Endothelial cell of umbilical vein (primary cell): ENCODE measurements around the gene NKX6-2. TPM values are rescaled to one million over a fixed set of nuclear protein-coding genes. Genes with fewer than 3 reads are reported as not detected.

Source experiments
- BruUV-seq: library from RNA; stranded (reverse); fragments of 400-500 nt; replicated peaks from 2 replicates; lab custom pipeline; 2021; lab: Mats Ljungman, UMichigan
- CTCF ChIA-PET: fragments of 300-600, 350-600 bp; sonication (Branson Sonifier 250); formaldehyde crosslinking; loops from one replicate; lab custom pipeline; 2021; ENCODE audit warnings: antibody characterized with exemption, inconsistent platforms; lab: Charles Lee
- POLR2A ChIA-PET: fragments of 300-600, 350-600 bp; sonication (Branson Sonifier 250); formaldehyde crosslinking; loops from one replicate; lab custom pipeline; 2021; ENCODE audit warnings: antibody characterized with exemption, inconsistent platforms; lab: Charles Lee
- DNase-seq: peaks from one replicate; pipeline ENCODE4 v3.0.0-alpha.2; 2011; ENCODE audit warnings: low read depth, low spot score
- FAIRE-seq: peaks from 2 replicates; lab custom pipeline; 2011; peaks lifted over from hg19 to GRCh38; lab: Jason Lieb, UNC
- H2AFZ ChIP-seq: 2 replicates; pipeline ENCODE4 v1.6.0; 2012; ENCODE audit warnings: low read depth, low read length, control low read depth, inconsistent platforms
- H3K27ac ChIP-seq: 2 replicates; pipeline ENCODE4 v1.5.1; 2011; ENCODE audit warnings: low read depth, mild to moderate bottlenecking, control low read depth, low read length, moderate library complexity; ENCODE audit not compliant: insufficient read depth
- H3K27me3 ChIP-seq, 2 experiments: 2 replicates each; pipeline versions ENCODE4 v1.6.0 to v1.6.1; 2011; ENCODE audit warnings: low read length in 2 of 2, mixed read lengths in 1 of 2; ENCODE audit not compliant: control insufficient read depth in 2 of 2, insufficient read depth in 2 of 2
- H3K36me3 ChIP-seq, 2 experiments: 2 replicates in 1 of 2; 3 replicates in 1 of 2; pipeline ENCODE4 v1.5.1; 2011; ENCODE audit warnings: low read length in 2 of 2, mild to moderate bottlenecking in 1 of 2, moderate library complexity in 1 of 2; ENCODE audit not compliant: control insufficient read depth in 2 of 2, insufficient read depth in 2 of 2; ENCODE audit errors: extremely low read depth in 1 of 2
- H3K4me1 ChIP-seq: 3 replicates; pipeline ENCODE4 v1.5.1; 2011; ENCODE audit warnings: mild to moderate bottlenecking, low read length; ENCODE audit not compliant: control insufficient read depth, insufficient read depth; ENCODE audit errors: extremely low read depth
- H3K4me2 ChIP-seq: 2 replicates; pipeline ENCODE4 v1.6.1; 2011; ENCODE audit warnings: low read length, control low read depth, mixed read lengths; ENCODE audit not compliant: insufficient read depth
- H3K4me3 ChIP-seq, 3 experiments: fragments of 200-600 bp in 1 of 3; sonication (generic), shearing (Covaris generic) in 1 of 3; replicated peaks in 1 of 3; 2 replicates each; pipeline ENCODE4 v1.5.1; 2011 to 2016; ENCODE audit warnings: control low read depth in 3 of 3, low read length in 3 of 3, mild to moderate bottlenecking in 2 of 3, inconsistent platforms in 1 of 3, low read depth in 1 of 3, moderate library complexity in 1 of 3; ENCODE audit not compliant: insufficient read depth in 1 of 3
- H3K79me2 ChIP-seq: 2 replicates; pipeline ENCODE4 v1.6.0; 2012; ENCODE audit warnings: low read length, inconsistent platforms; ENCODE audit not compliant: control insufficient read depth, insufficient read depth
- H3K9ac ChIP-seq: replicated peaks from 2 replicates; pipeline ENCODE3; 2011; ENCODE audit warnings: low read length, control low read depth; ENCODE audit not compliant: insufficient read depth; ENCODE audit errors: extremely low read depth
- H3K9me1 ChIP-seq: replicated peaks from 3 replicates; pipeline ENCODE4 v1.6.0; 2011; ENCODE audit warnings: mild to moderate bottlenecking, low read length; ENCODE audit not compliant: control insufficient read depth, insufficient read depth; ENCODE audit errors: extremely low read depth
- H3K9me3 ChIP-seq: replicated peaks from 2 replicates; pipeline ENCODE4 v1.5.1; 2012; ENCODE audit warnings: low read length, inconsistent platforms; ENCODE audit not compliant: control insufficient read depth, insufficient read depth
- H4K20me1 ChIP-seq: replicated peaks from 2 replicates; pipeline ENCODE3; 2011; ENCODE audit warnings: mild to moderate bottlenecking, low read length; ENCODE audit not compliant: control insufficient read depth, insufficient read depth; ENCODE audit errors: extremely low read depth
- EZH2 ChIP-seq: IDR thresholded peaks from 2 replicates; pipeline ENCODE4 v1.6.1; 2012; ENCODE audit warnings: borderline replicate concordance, low read depth, mild to moderate bottlenecking, moderate library complexity, low read length, inconsistent platforms; ENCODE audit not compliant: severe bottlenecking
- FOS ChIP-seq: IDR thresholded peaks from 2 replicates; pipeline ENCODE4 v1.6.1; 2011; ENCODE audit warnings: mild to moderate bottlenecking, low read length, moderate library complexity, borderline replicate concordance; ENCODE audit not compliant: insufficient read depth
- GATA2 ChIP-seq: IDR thresholded peaks from 2 replicates; pipeline ENCODE4 v1.7.0; 2011; ENCODE audit warnings: low read depth, mild to moderate bottlenecking, moderate library complexity, mixed read lengths, low read length; ENCODE audit not compliant: insufficient read length, insufficient read depth
- JUN ChIP-seq: IDR thresholded peaks from 2 replicates; pipeline ENCODE4 v1.6.1; 2011; ENCODE audit warnings: borderline replicate concordance, low read depth; ENCODE audit not compliant: insufficient read length, insufficient read depth
- MYC ChIP-seq: IDR thresholded peaks from one replicate; pipeline ENCODE4 v1.6.1; 2011; ENCODE audit warnings: mild to moderate bottlenecking, low read depth, low read length
- POLR2A ChIP-seq: IDR thresholded peaks from 2 replicates; pipeline ENCODE4 v1.6.1; 2012; ENCODE audit warnings: low read depth, mild to moderate bottlenecking, control low read depth, low read length
- POLR2AphosphoS5 ChIP-seq: IDR thresholded peaks from 2 replicates; pipeline ENCODE4 v1.6.1; 2012; ENCODE audit warnings: low read depth, mild to moderate bottlenecking, control low read depth, low read length, moderate library complexity; ENCODE audit not compliant: insufficient read depth
- dilution Hi-C: fragments of 300-500 bp; cut with MboI; formaldehyde crosslinking; loops from one replicate; pipeline ENCODE4 v1.15.0; 2019; ENCODE audit warnings: low sequenced_read_pairs; ENCODE audit not compliant: extremely low pct_ligation_motif_present
- intact Hi-C: fragments of 100-400 bp; cut with micrococcal nuclease; formaldehyde crosslinking; loops from one replicate; pipeline ENCODE4 v1.10.0; 2022
- polyA plus RNA-seq, 4 experiments: library from polyadenylated mRNA; depleted of rRNA in 3 of 4; stranded (reverse) in 3 of 4; unstranded in 1 of 4; fragments of >200 nt; gene quantifications; 2 replicates each; pipeline versions ENCODE4 v1.2.1 to v1.2.3, GENCODE V29; 2011 to 2012; ENCODE audit warnings: missing spikeins in 1 of 4
- total RNA-seq: library from RNA; stranded (reverse); gene quantifications from 2 replicates; pipeline ENCODE4 v1.2.3, GENCODE V29; 2021
- TF ChIP-seq, protein P1 (sequence below), 2 donors: IDR thresholded peaks; 1 replicate in 1 of 2; 2 replicates in 1 of 2; pipeline ENCODE4 v1.5.1; 2011; ENCODE audit warnings: low read length in 2 of 2, mild to moderate bottlenecking in 2 of 2, moderate library complexity in 2 of 2, control low read depth in 1 of 2, inconsistent platforms in 1 of 2, low read depth in 1 of 2; ENCODE audit not compliant: insufficient read depth in 1 of 2; ENCODE audit errors: extremely low read depth in 1 of 2
- TF ChIP-seq, protein P2 (sequence below): IDR thresholded peaks from 2 replicates; pipeline ENCODE4 v1.6.1; 2011; ENCODE audit not compliant: insufficient read depth, insufficient read length

NKX6-2 gene
- total and polyA plus RNA-seq, 2 donors (not counting 3 experiments of a cell fraction or from before 2014, with no cell fraction given): not detected

DNA sequence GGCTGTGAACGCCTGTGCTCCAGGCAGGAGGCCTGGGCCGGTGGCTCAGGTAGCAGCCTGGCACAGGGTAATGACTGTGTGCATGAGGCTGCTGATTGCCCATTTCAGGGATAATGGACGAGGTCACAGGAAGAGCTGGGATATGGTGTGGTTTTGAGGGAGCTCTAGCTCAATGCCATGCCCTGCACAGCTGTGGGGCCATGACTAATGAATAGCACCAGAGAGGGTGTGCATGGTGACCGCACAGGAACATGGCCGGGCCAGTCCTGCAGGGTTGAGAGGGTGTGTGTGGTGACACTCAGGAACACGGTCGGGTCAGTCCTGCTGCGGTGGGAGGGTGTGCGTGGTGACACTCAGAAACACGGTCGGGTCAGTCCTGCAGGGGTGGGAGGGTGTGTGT is 21.8 kb downstream of the NKX6-2 start:
- H2AFZ ChIP-seq: no peak overlapping the region
- no peaks in the 10 kb centered on the region for H3K36me3 ChIP-seq
- no peaks in the 10 kb centered on the region for H3K79me2 ChIP-seq
- dilution Hi-C loops: no loop called here
- H3K9ac ChIP-seq: no peak overlapping the region
- no peak overlapping the region for H3K4me3 ChIP-seq
- POLR2A ChIA-PET: no interaction called here
- no peaks in the 10 kb centered on the region for H3K9me3 ChIP-seq
- H4K20me1 ChIP-seq: no peaks in the 10 kb centered on the region
- BruUV-seq: no TSS peak
- no peaks in the 10 kb centered on the region for H3K9me1 ChIP-seq
- TF ChIP-seq MYC: no peak
- TF ChIP-seq POLR2A: no peak
- intact Hi-C loops: no loop called here
- CTCF ChIA-PET: no interaction called here
- DNase-seq: no peak
- no peak for FAIRE-seq
- no peak overlapping the region for H3K27ac ChIP-seq
- H3K4me2 ChIP-seq: no peak overlapping the region
- H3K27me3 ChIP-seq: no peaks in the 10 kb centered on the region
- H3K4me1 ChIP-seq: no peaks in the 10 kb centered on the region

DNA sequence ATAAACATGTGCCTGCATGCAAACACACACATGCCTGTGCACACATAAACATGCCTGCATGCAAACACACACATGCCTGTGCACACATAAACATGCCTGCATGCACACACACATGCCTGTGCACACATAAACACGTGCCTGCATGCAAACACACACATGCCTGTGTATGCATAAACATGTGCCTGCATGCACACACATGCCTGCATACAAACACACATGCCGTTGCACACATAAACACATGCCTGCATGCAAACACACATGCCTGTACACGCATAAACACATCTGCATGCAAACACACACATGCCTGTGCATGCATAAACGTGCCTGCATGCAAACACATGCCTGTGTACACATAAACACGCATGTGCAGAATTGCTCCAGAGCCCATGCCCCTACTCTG is 22.4 kb downstream of the NKX6-2 start:
- intact Hi-C loops: no loop called here

More for the DNA sequence above, 22.4 kb downstream of the NKX6-2 start:
- BruUV-seq: no TSS peak
- Histone ChIP-seq H3K9me1 (no peaks in the 10 kb centered on the region), H3K27ac (no peak overlapping the region), H4K20me1 (no peaks in the 10 kb centered on the region), H2AFZ (no peak overlapping the region), H3K27me3 (no peaks in the 10 kb centered on the region), H3K4me3 (no peak overlapping the region), H3K36me3 (no peaks in the 10 kb centered on the region), H3K9ac (no peak overlapping the region), H3K9me3 (no peaks in the 10 kb centered on the region), H3K79me2 (no peaks in the 10 kb centered on the region), H3K4me1 (no peaks in the 10 kb centered on the region), H3K4me2 (no peak overlapping the region)
- dilution Hi-C loops: no loop called here
- CTCF ChIA-PET: no interaction called here
- DNase-seq (no peak), FAIRE-seq (no peak)
- TF ChIP-seq, protein P1, sequence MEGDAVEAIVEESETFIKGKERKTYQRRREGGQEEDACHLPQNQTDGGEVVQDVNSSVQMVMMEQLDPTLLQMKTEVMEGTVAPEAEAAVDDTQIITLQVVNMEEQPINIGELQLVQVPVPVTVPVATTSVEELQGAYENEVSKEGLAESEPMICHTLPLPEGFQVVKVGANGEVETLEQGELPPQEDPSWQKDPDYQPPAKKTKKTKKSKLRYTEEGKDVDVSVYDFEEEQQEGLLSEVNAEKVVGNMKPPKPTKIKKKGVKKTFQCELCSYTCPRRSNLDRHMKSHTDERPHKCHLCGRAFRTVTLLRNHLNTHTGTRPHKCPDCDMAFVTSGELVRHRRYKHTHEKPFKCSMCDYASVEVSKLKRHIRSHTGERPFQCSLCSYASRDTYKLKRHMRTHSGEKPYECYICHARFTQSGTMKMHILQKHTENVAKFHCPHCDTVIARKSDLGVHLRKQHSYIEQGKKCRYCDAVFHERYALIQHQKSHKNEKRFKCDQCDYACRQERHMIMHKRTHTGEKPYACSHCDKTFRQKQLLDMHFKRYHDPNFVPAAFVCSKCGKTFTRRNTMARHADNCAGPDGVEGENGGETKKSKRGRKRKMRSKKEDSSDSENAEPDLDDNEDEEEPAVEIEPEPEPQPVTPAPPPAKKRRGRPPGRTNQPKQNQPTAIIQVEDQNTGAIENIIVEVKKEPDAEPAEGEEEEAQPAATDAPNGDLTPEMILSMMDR (IDR thresholded peaks at IDR 0.05; ENCODE audit: extremely low read depth in 1 of 2, insufficient read depth in 1 of 2, low read depth in 1 of 2, low read length in 2 of 2): no peak
- TF ChIP-seq FOS: no peak
- no peak for TF ChIP-seq MYC
- no peak for TF ChIP-seq GATA2
- TF ChIP-seq, protein P2, sequence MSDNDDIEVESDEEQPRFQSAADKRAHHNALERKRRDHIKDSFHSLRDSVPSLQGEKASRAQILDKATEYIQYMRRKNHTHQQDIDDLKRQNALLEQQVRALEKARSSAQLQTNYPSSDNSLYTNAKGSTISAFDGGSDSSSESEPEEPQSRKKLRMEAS: no peak
- no peak for TF ChIP-seq POLR2AphosphoS5
- TF ChIP-seq EZH2: no peak
- no peak for TF ChIP-seq JUN
- TF ChIP-seq POLR2A: no peak
- POLR2A ChIA-PET: no interaction called here
